GM12878 (cell line): ENCODE data around the gene SHROOM3. TPM values are rescaled to one million over a fixed set of nuclear protein-coding genes. Genes with fewer than 3 reads are reported as not detected.

ENCODE experiments used
- ATAC-seq: fragments of 200-7000 bp; cut with Tn5 transposase; 3 replicates; pipeline ENCODE4 v1.9.1; 2020; ENCODE audit warnings: mild to moderate bottlenecking, moderate library complexity
- BruUV-seq: library from RNA; stranded (reverse); fragments of 400-500 nt; replicated peaks from 2 replicates; lab custom pipeline; 2021; lab: Mats Ljungman, UMichigan
- CTCF ChIA-PET: fragments of 300-600 bp; sonication (Branson Sonifier 250); formaldehyde crosslinking; extraction: SDS; loops from one replicate; lab custom pipeline; 2021; ENCODE audit warnings: inconsistent platforms; lab: Yijun Ruan, JAX
- POLR2A ChIA-PET: fragments of 350-600 bp; formaldehyde crosslinking; extraction: SDS; loops from one replicate; lab custom pipeline; 2021; ENCODE audit warnings: inconsistent platforms; lab: Charles Lee
- RAD21 ChIA-PET: fragments of 300-600 bp; sonication (Branson Sonifier 250); formaldehyde crosslinking; loops from one replicate; lab custom pipeline; 2023; ENCODE audit warnings: antibody characterized with exemption; ENCODE audit not compliant: unreplicated experiment; lab: Charles Lee
- SMC1A ChIA-PET: fragments of 300-600 bp; sonication (Branson Sonifier 250); formaldehyde crosslinking; loops from one replicate; lab custom pipeline; 2023; ENCODE audit not compliant: unreplicated experiment, uncharacterized antibody; lab: Charles Lee
- DNase-seq: peaks from one replicate; pipeline ENCODE4 v3.0.0-alpha.2; 2011; ENCODE audit warnings: low read depth, low spot score
- FAIRE-seq: peaks from 3 replicates; lab custom pipeline; 2011; peaks lifted over from hg19 to GRCh38; lab: Jason Lieb, UNC
- H2AFZ ChIP-seq: 2 replicates; pipeline ENCODE4 v1.6.0; 2011; ENCODE audit warnings: low read depth, low read length, control low read depth; ENCODE audit not compliant: control insufficient read depth
- H3K27ac ChIP-seq: 2 replicates; pipeline ENCODE4 v1.5.1; 2011; ENCODE audit warnings: control low read depth; ENCODE audit not compliant: control insufficient read depth, insufficient read depth
- H3K27me3 ChIP-seq, 2 experiments: replicated peaks in 1 of 2; 2 replicates each; pipeline versions ENCODE4 v1.6.0 to v1.6.1; 2011; ENCODE audit warnings: low read length in 1 of 2; ENCODE audit not compliant: control insufficient read depth in 2 of 2, insufficient read depth in 2 of 2
- H3K36me3 ChIP-seq, 2 experiments: 2 replicates each; pipeline ENCODE4 v1.5.1; 2011; ENCODE audit warnings: low read length in 1 of 2; ENCODE audit not compliant: control insufficient read depth in 2 of 2, insufficient read depth in 2 of 2
- H3K4me1 ChIP-seq: 2 replicates; pipeline ENCODE4 v1.6.1; 2011; ENCODE audit warnings: mild to moderate bottlenecking, low read length, moderate library complexity, mixed read lengths; ENCODE audit not compliant: control insufficient read depth, insufficient read depth
- H3K4me2 ChIP-seq: 2 replicates; pipeline ENCODE4 v1.6.0; 2011; ENCODE audit warnings: control low read depth; ENCODE audit not compliant: control insufficient read depth, insufficient read depth
- H3K4me3 ChIP-seq: fragments of 200-600 bp; sonication (generic); 2 replicates; pipeline ENCODE4 v1.5.1; 2016
- H3K79me2 ChIP-seq: 2 replicates; pipeline ENCODE4 v1.6.0; 2011; ENCODE audit warnings: low read length; ENCODE audit not compliant: control insufficient read depth, insufficient read depth
- H3K9ac ChIP-seq: 2 replicates; pipeline ENCODE4 v1.8.0; 2011; ENCODE audit warnings: low read length, control low read depth, mixed read lengths; ENCODE audit not compliant: control insufficient read depth, insufficient read depth
- H3K9me3 ChIP-seq: replicated peaks from 3 replicates; pipeline ENCODE4 v1.5.1; 2011; ENCODE audit warnings: mild to moderate bottlenecking, low read length; ENCODE audit not compliant: control insufficient read depth, insufficient read depth
- H4K20me1 ChIP-seq: 2 replicates; pipeline ENCODE4 v1.6.0; 2011; ENCODE audit not compliant: control insufficient read depth, insufficient read depth
- ATF7 ChIP-seq: fragments of 450-650 bp; IDR thresholded peaks from 2 replicates; pipeline ENCODE4 v1.6.1; 2016; ENCODE audit warnings: low read depth, mild to moderate bottlenecking
- BACH1 ChIP-seq: fragments of 450-650 bp; IDR thresholded peaks from 2 replicates; pipeline ENCODE4 v1.6.1; 2017; ENCODE audit warnings: mild to moderate bottlenecking, borderline replicate concordance
- CEBPB ChIP-seq, 2 experiments: fragments of 150-350 bp in 1 of 2; IDR thresholded peaks; 2 replicates each; pipeline ENCODE4 v1.6.1; 2012 to 2014; ENCODE audit warnings: low read depth in 2 of 2, low read length in 2 of 2, borderline replicate concordance in 1 of 2, inconsistent platforms in 1 of 2
- CHD1 ChIP-seq: IDR thresholded peaks from 2 replicates; pipeline ENCODE4 v1.6.1; 2012; ENCODE audit warnings: low read depth, low read length, improper control_type of control experiment
- CHD2 ChIP-seq: IDR thresholded peaks from 2 replicates; pipeline ENCODE4 v1.6.1; 2011; ENCODE audit warnings: low read depth, low read length, improper control_type of control experiment, borderline replicate concordance
- CREB1 ChIP-seq: IDR thresholded peaks from 2 replicates; pipeline ENCODE4 v1.6.1; 2012; ENCODE audit warnings: low read depth, mild to moderate bottlenecking, inconsistent platforms
- KLF5 ChIP-seq: fragments of 450-650 bp; IDR thresholded peaks from 2 replicates; pipeline ENCODE4 v1.6.1; 2014; ENCODE audit warnings: mild to moderate bottlenecking; ENCODE audit not compliant: partially characterized antibody
- NFYA ChIP-seq: IDR thresholded peaks from 2 replicates; pipeline ENCODE4 v1.6.1; 2011; ENCODE audit warnings: low read depth, mild to moderate bottlenecking, low read length, improper control_type of control experiment, borderline replicate concordance
- PAX8 ChIP-seq: fragments of 450-650 bp; IDR thresholded peaks from 2 replicates; pipeline ENCODE4 v1.6.1; 2017; ENCODE audit warnings: mild to moderate bottlenecking, moderate library complexity
- PML ChIP-seq: IDR thresholded peaks from 2 replicates; pipeline ENCODE4 v1.6.1; 2012; ENCODE audit warnings: low read length, inconsistent platforms
- POU2F2 ChIP-seq: IDR thresholded peaks from 3 replicates; pipeline ENCODE4 v1.6.1; 2011; ENCODE audit warnings: low read depth, mild to moderate bottlenecking, low read length, borderline replicate concordance
- SMAD1 ChIP-seq: fragments of 450-650 bp; IDR thresholded peaks from 2 replicates; pipeline ENCODE4 v1.6.1; 2018; ENCODE audit warnings: mild to moderate bottlenecking, low read depth; ENCODE audit not compliant: partially characterized antibody
- SP1 ChIP-seq: IDR thresholded peaks from one replicate; pipeline ENCODE4 v1.6.1; 2011; ENCODE audit warnings: low read depth, low read length
- SUPT20H ChIP-seq: IDR thresholded peaks from 2 replicates; pipeline ENCODE4 v1.6.1; 2011; ENCODE audit warnings: low read depth, mild to moderate bottlenecking, low read length, moderate library complexity, borderline replicate concordance; ENCODE audit not compliant: control insufficient read depth
- ZNF274 ChIP-seq: IDR thresholded peaks from one replicate; pipeline ENCODE4 v1.8.0; 2011; ENCODE audit not compliant: insufficient read length, insufficient read depth
- ZZZ3 ChIP-seq: IDR thresholded peaks from 2 replicates; pipeline ENCODE4 v1.6.1; 2011; ENCODE audit warnings: low read depth; ENCODE audit not compliant: control insufficient read depth, insufficient read length
- WGBS: methylation state at CpG from one replicate; pipeline ENCODE4 v1.1.6; 2016; ENCODE audit warnings: low lambda C conversion rate; ENCODE audit not compliant: insufficient replicate concordance, insufficient coverage; ENCODE audit errors: missing lambda C conversion rate; 5-methylcytosine and 5-hydroxymethylcytosine counted together
- in situ Hi-C: fragments of 300-500 bp; cut with MboI; formaldehyde crosslinking; loops from 9 replicates; pipeline ENCODE4 v1.14.3; 2018; ENCODE audit warnings: mixed read lengths
- intact Hi-C: fragments of 100-400 bp; cut with micrococcal nuclease; formaldehyde crosslinking; loops from one replicate; pipeline ENCODE4 v1.14.2; 2022; ENCODE audit not compliant: unreplicated experiment
- polyA plus RNA-seq, 11 experiments: library from polyadenylated mRNA; depleted of rRNA in 4 of 11; unstranded in 6 of 11; stranded (reverse) in 5 of 11; fragments of >200 nt; fragmentation: Nextera tagmentation in 4 of 11; fragmentation: Illumina TruSeq in 1 of 11; extraction: Ambion mirVana in 4 of 11; extraction: Trizol in 1 of 11; gene quantifications; 1 replicate in 1 of 11; 2 replicates in 10 of 11; pipeline versions ENCODE4 v1.2.1 to v1.2.3, GENCODE V29; 2011 to 2016; ENCODE audit warnings: inconsistent platforms in 2 of 11, missing spikeins in 2 of 11, low read depth in 1 of 11
- total RNA-seq, 4 experiments: library from RNA; depleted of rRNA in 3 of 4; stranded (reverse); fragments of >200 nt in 3 of 4; fragmentation: Illumina TruSeq in 1 of 4; extraction: Trizol in 1 of 4; gene quantifications; 2 replicates each; pipeline versions ENCODE4 v1.2.1 to v1.2.3, GENCODE V29; 2013 to 2021
- TF ChIP-seq, protein P1 (sequence below): fragments of 450-650 bp; IDR thresholded peaks from 2 replicates; pipeline ENCODE4 v1.6.1; 2017; ENCODE audit warnings: mild to moderate bottlenecking

The SHROOM3 gene
- total and polyA plus RNA-seq, 10 of the 15 experiments (the other 5 are each of a cell fraction or from before 2014, with no cell fraction given): under 0.01 to 0.29 (median 0.08) TPM; not detected in 1

DNA sequence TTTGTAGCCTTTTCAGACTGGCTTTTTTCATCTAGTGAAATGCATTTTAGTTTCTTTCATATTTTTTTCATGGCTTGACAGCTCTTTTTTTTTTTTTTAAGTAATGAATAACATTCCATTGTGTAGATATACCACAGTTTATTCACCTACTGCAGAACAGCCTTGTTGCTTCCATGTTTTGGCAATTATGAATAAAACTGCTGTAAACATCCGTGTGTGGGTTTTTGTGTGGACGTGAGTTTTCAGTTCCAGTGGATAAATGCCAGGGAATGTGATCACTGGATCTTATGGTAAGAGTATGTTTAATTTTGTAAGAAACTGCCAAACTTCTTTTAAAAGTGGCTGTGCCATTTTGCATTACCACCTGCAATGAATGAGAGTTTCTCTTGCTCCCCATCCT, 302.2 kb downstream of the SHROOM3 start:
- Histone ChIP-seq H3K4me2 (no peak overlapping the region), H3K4me1 (no peaks in the 10 kb centered on the region; the same call in none of the 2 replicates), H3K4me3 (no peak overlapping the region), H3K36me3 (no peaks in the 10 kb centered on the region), H3K9ac (no peak overlapping the region), H3K27ac (no peak overlapping the region), H3K27me3 (no peaks in the 10 kb centered on the region; a peak in 1 of 4 replicates), H4K20me1 (no peaks in the 10 kb centered on the region; the same call in none of the 2 replicates), H3K9me3 (no peaks in the 10 kb centered on the region), H2AFZ (no peak overlapping the region), H3K79me2 (no peaks in the 10 kb centered on the region)
- RAD21 ChIA-PET: no interaction called here
- in situ Hi-C loops: no loop called here
- 50% methylated on average over 2 of the region's 2 CpGs for WGBS
- SMC1A ChIA-PET: no interaction called here
- ATAC-seq (no peak), FAIRE-seq (no peak), DNase-seq (no peak)
- CTCF ChIA-PET: no interaction called here
- BruUV-seq: no TSS peak
- TF ChIP-seq ZZZ3 (no peak), CHD2 (no peak), ZNF274 (no peak), ATF7 (no peak), PAX8 (no peak), SUPT20H (no peak), POU2F2 (no peak), KLF5 (no peak), PML (no peak), BACH1 (no peak), SP1 (no peak), CHD1 (no peak), CREB1 (no peak), CEBPB (IDR thresholded peaks at IDR 0.05; ENCODE audit: borderline replicate concordance in 1 of 2, low read depth in 2 of 2, low read length in 2 of 2) (no peak), SMAD1 (no peak), NFYA (no peak)
- TF ChIP-seq, protein P1, sequence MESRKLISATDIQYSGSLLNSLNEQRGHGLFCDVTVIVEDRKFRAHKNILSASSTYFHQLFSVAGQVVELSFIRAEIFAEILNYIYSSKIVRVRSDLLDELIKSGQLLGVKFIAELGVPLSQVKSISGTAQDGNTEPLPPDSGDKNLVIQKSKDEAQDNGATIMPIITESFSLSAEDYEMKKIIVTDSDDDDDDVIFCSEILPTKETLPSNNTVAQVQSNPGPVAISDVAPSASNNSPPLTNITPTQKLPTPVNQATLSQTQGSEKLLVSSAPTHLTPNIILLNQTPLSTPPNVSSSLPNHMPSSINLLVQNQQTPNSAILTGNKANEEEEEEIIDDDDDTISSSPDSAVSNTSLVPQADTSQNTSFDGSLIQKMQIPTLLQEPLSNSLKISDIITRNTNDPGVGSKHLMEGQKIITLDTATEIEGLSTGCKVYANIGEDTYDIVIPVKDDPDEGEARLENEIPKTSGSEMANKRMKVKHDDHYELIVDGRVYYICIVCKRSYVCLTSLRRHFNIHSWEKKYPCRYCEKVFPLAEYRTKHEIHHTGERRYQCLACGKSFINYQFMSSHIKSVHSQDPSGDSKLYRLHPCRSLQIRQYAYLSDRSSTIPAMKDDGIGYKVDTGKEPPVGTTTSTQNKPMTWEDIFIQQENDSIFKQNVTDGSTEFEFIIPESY: no peak
- intact Hi-C loops: no loop called here
- POLR2A ChIA-PET: no interaction called here
